GM18511 (cell line): ENCODE measurements around the gene DISC1.
"Not testable (repeated sequence)": the region's sequence is repeated elsewhere in the genome, so short reads cannot be mapped to it uniquely, and the experiment has no call there.

Experiments
- ATAC-seq: cut with Tn5 transposase; IDR thresholded peaks from one replicate; pipeline ENCODE4 v1.9.1; 2021; ENCODE audit warnings: mild to moderate bottlenecking, moderate library complexity; ENCODE audit not compliant: unreplicated experiment

Gene DISC1

GRCh38 chr1:231666937-231667608 lies 40.5 kb downstream of the DISC1 start:
- no peak for ATAC-seq

DNA sequence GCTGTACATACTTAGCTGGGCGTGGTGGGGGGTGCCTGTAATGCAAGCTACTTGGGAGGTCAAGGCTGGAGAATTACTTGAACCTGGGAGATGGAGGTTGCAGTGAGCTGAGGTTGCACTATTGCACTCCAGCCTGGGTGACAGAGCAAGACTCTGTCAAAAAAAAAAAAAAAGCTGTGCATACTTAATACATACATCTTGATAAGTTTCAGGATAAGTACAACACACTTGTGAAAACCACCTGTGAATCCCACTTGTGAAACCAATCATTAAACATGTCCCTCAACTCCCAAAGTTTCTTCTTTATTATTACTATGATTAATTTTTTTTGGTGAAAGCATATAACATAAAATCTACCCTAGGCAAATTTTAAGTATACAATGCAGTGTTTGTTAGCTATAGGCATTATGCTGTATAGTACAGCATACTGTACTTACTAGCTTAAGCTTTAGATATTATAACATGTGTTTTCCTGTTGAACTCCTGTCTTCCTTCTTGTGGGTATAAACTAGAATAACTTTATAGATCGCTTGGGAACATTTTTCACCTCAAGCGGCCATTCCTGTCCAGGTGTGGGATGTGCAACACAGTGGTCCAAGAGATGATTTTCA lies 41.4 kb downstream of the DISC1 start:
- no peak for ATAC-seq

DNA sequence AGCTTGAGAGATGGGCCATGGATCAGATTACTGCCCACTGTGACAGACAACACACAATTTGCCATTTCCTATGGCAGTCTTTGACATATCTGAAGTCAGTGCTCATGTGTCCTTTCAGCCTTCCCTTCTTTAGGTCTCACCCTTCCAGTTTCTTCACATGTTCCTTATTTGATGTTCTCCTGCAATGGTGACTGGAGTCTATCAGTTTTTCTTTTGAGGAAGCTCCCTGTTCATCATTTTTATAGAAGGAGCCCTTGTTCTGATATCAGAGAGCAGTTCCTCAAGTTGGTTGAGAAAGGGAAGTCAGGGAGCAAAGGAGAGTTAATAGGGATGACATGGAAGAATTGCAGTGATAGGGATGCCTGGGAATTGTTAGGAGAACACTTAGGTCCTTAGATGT lies 42.2 kb downstream of the DISC1 start:
- no peak for ATAC-seq

DNA sequence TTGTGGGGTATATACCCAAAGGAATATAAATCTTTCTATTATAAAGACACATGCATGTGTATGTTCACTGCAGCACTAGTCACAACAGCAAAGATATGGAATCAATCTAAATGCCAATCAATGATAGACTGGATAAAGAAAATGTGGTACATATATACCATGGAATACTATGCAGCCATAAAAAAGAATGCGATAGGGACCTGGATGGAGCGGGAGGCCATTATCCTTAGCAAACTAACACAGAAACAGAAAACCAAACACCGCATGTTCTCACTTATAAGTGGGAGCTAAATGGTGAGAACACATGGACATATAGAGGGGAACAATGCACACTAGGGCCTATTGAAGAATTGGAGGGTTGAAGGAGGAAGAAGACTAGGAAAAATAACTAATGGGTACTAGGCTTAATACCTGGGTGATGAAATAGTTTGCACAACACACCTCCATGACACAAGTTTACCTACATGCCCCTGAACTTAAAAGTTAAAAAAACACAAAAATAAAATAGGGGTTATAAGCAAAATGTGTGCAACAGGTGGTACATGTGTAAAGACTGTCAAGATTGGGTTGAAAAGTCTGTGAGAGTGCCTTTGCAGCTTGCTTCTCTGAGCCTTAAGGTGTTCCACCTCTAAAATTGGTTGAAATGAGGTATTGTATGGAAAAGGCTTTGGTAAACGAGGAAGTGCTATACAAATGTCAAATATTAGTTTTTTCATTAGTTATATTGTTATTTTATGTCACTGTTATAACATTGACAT lies 43.5 kb downstream of the DISC1 start:
- not testable (repeated sequence) for ATAC-seq

DNA sequence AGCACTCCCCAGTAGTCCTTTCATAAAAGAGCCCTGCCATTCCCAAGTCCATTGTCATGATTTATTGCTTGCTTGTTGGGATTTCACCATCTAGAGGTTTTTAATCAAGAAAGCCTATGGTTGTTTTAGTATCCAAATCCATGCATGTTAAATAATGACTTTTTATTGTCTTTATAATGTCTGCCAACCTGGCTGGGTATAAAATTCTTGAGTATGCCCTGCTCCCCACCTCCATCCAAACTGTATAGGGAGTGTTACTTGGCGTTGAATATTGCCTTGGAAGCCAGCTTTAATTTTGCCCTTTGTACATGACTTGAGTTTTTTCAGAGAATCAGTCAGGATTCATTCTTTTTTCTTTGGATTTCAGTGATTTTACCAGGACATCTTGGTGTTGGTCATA lies 44.2 kb downstream of the DISC1 start:
- no peak for ATAC-seq

GRCh38 chr1:231674575-231674974 lies 48.0 kb downstream of the DISC1 start:
- no peak for ATAC-seq

DNA sequence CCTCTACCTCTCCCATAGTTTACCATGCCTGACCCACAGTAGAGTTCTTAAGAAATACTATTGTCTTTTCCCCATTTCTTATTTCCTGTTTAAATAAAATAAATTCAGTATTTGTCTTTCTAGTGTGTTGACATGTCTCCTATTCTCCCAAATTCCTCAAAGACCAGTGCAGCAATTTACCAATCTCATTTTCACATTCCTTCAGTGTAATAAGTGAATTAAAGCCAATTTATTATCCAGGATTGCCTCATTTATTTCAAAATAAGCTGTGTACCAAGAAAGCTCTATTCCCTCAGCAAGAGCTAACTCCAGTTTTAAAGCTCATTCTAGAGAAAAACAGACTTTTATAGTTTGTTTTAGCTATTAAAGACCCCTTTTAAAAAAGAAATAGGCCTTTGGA lies 49.9 kb downstream of the DISC1 start:
- ATAC-seq: no peak

GRCh38 chr1:231677442-231677841 lies 50.9 kb downstream of the DISC1 start:
- no peak for ATAC-seq

GRCh38 chr1:231678011-231678432 lies 51.4 kb downstream of the DISC1 start:
- no peak for ATAC-seq

GRCh38 chr1:231679109-231679508 lies 52.5 kb downstream of the DISC1 start:
- no peak for ATAC-seq

GRCh38 chr1:231681006-231681405 lies 54.4 kb downstream of the DISC1 start:
- ATAC-seq: no peak

- ATAC-seq: no peak
These were observed 56.2 kb downstream of the DISC1 start for GRCh38 chr1:231682779-231683178.

- ATAC-seq: no peak
These were observed 57.0 kb downstream of the DISC1 start for GRCh38 chr1:231683439-231684165.

DNA sequence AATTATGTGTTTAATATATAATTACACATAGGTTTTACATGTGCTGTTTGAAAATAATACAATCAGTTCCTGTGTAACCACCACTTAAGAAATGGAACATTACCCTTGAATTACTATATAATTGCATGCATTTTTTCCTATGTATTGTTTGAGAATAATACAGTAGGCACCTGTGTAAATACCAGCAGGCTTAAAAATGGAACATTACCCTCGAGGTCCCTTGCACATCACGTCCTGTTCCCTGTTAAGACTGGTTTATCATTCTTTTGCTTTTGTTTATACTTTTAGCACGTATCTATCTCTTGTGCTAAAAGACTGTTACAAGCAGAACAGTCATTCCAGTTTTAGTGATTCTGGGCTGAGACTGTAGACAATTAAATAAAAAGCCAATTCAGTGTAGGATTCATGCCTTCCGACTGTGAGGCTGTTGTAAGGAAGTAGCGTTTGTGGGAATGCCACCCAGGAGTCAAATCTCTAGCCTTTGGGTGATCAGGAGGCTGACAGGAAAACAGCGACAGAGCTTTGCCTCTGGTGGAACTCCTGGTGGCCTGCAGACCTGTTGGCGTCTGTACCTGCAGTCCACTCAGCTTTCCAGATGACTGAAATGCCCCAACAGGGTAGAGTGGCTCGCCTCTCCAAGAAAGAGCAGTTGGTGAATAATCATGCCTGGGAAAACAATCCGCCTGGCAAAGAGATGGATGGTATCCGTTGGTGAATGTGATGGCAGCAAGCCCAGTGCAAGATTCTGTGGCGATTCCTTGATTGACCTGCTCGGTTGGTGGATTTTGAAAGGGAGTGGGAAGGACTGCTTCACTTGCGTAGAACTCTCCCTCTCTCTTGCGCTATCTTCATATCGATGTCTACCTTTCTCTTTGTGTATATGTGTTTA lies 58.0 kb downstream of the DISC1 start:
- ATAC-seq: no peak

DNA sequence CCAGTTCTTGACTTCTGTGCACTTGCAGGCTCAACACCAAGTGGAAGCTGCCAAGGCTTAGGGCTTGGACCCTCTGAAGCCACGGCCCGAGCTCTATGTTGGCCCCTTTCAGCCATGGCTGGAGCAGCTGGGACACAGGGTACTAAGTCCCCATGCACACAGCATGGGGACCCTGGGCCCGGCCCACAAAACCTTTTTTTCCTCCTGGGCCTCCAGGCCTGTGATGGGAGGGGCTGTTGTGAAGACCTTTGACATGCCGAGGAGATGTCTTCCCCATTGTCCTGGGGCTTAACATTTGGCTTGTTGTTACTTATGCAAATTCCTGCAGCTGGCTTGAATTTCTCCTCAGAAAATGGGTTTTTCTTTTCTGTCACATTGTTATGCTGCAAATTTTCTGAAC lies 59.8 kb downstream of the DISC1 start:
- no peak for ATAC-seq

GRCh38 chr1:231688989-231689388 lies 62.4 kb downstream of the DISC1 start:
- no peak for ATAC-seq

DNA sequence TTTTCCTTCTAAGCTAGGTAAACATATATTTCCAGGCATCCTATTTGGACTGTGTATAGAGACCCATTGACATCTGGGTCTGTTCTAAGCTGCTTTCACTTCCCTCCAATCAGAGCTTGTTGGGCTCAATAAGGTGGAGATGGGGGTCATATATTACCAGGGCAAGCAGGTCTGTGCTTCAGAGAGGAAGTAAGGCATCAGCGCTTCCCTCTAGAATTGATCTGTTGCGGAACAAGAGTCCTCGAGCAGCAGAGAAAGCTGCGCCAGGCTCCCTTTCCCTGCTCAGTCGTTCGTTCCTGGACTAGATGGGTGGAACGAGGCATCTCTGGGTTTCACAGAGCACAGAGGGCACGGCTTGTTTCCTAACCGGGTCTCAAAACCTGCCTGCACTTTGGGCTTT lies 63.5 kb downstream of the DISC1 start:
- no peak for ATAC-seq

- no peak for ATAC-seq
These were observed 65.1 kb downstream of the DISC1 start for GRCh38 chr1:231691618-231692259.

GRCh38 chr1:231693361-231694074 lies 66.9 kb downstream of the DISC1 start:
- no peak for ATAC-seq
